HL-60 (cell line): ENCODE results near the gene TMIE.

Experiments used
- CTCF ChIP-seq: IDR thresholded peaks from one replicate; pipeline ENCODE4 v1.5.1; 2011; ENCODE audit warnings: low read length, control low read depth, inconsistent platforms; ENCODE audit not compliant: insufficient read depth
- GABPA ChIP-seq: IDR thresholded peaks from 2 replicates; pipeline ENCODE4 v1.6.1; 2012; ENCODE audit warnings: low read depth
- POLR2AphosphoS5 ChIP-seq: IDR thresholded peaks from 2 replicates; pipeline ENCODE4 v1.6.1; 2012; ENCODE audit warnings: low read depth

- no peak for TF ChIP-seq POLR2AphosphoS5
- no peak for TF ChIP-seq GABPA
- no peak for TF ChIP-seq CTCF
These were observed 45.9 kb upstream of the TMIE start for GRCh38 chr3:46655271-46655670.
